Hepatic stellate cell (primary cell): ENCODE results near the gene C4orf50.

Source experiments
- DNase-seq: peaks from one replicate; pipeline ENCODE4 v3.0.0; 2011; ENCODE audit warnings: low spot score

C4orf50 gene

GRCh38 chr4:5942947-5943346, 75.3 kb downstream of the C4orf50 start:
- DNase-seq: no peak

- DNase-seq: no peak
Observed at GRCh38 chr4:5941601-5942000, 76.6 kb downstream of the C4orf50 start.

GRCh38 chr4:5940470-5941203, 77.6 kb downstream of the C4orf50 start:
- DNase-seq: no peak

DNA sequence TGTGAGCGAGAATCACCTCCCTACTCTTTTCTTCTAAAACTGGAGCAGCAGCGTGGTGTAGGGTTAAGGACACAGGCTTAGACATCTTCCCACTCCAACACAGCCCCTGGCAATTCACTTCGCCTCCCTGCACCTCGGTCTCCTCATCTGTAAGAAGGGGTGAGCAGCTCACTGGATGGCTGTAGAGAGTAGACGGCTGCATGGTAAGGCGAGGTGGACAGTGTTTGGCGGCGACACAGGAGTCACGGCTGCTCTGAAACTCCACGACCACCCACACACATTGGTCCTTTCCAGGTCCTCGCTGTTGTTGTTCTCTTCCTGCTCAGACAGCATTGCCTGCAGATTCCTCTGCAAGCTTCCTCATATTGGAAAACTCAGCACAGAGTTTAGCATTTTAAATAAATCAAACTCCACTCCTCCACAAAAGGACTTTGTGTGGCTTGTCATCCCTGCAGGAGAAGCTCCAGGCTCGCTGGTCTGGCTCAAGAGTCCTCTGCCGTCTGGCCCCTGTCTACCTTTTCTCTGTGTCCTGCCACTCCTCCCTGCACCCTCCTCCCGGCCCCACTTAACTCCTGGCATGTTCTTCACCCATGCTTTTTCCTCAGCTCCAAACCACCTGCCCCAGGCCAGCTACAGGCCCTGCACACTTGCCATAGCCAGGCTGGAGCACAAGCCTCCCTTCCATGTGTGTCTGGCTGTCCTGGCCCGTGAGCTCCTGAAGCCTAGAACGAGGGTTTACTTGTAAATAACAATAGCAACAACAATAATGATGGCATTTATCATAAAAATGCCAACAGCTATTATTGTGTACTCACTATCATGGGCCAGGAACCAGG, 84.0 kb downstream of the C4orf50 start:
- DNase-seq: no peak

DNA sequence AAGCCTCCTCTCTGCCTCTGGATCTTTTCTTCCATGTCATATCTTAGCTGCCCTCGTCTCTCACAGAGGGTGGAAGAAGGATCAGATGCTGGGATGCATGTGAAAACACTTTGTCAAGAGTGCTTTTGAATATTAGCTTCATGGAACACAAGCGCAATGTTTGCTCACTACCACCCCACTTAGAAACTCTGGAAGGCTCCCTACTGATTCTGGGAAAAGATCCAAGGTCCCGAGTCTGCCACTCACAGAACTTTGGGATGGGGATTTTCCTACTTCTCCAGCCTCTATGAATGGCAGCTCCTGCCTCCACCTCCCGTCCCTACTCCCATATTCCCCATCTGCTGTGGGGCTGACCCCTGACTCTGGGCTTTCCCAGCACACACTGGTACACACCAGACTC, 85.1 kb downstream of the C4orf50 start:
- no peak for DNase-seq

GRCh38 chr4:5932035-5932568, 86.1 kb downstream of the C4orf50 start:
- no peak for DNase-seq

DNA sequence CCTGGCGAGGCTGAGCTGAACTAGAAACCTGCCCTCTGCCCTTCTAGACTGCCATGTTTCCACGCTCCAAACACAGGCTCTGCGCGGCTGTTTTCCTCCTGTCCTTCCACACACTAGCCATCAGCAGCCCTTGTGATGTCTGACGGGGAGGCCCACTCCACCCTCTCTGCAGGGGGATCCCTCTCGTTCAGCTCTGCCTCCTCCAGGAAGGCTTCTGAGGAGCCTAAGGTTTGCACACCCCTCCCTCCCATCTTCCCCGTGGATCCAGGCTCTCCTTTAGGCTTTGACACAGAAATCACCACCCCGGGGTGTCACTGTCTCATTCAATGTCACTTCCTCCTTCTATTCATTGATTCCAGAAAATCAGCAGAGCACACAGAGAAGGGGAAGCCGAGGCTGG, 86.7 kb downstream of the C4orf50 start:
- DNase-seq: no peak

DNA sequence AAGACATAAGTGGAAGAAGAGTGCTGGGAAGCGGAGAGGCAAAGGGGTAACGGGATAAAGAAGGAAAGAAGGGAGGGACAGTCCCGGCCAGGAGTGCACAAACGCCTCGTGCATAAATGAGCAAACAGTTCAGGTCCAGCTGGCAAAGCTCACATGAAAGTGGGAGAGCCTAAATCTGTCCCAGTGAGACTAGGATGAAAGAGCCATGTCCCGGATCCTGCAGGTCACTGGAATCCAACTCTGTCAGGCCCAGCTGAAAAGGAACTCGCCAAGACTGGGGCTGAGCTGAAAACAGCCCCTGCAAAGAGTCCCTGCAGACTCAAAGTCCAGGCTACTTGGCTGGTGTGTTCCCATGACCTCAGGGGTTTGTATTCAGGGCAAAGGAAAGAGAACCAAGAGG, 87.4 kb downstream of the C4orf50 start:
- DNase-seq: no peak

GRCh38 chr4:5930456-5930855, 87.8 kb downstream of the C4orf50 start:
- DNase-seq: no peak

DNA sequence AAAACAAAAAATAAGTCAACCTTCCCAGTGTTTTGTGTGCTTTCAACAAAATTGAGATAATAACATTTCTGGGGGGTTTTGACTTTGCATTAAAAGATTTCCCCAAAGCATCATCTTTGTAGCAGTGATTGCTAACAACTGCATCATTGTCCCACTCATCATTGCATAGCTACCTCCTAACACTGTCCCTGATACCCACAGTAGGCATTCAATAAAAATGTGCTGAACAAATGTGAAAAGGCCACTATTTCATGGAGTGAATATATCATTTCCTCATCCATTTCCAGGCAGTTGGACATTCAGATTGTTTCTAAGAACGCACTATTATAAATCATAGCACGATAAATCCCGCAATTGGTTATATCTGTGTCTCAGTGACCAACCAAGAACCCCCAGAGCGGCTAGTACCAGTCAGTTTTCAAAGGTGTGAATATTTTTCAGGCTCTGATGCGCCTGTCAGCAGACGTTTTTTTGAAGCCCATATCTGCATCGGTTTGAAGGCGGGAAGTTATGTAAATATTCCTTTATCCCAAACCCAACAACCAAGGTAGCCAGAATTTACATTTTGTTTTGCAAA, 89.3 kb downstream of the C4orf50 start:
- DNase-seq: no peak

DNA sequence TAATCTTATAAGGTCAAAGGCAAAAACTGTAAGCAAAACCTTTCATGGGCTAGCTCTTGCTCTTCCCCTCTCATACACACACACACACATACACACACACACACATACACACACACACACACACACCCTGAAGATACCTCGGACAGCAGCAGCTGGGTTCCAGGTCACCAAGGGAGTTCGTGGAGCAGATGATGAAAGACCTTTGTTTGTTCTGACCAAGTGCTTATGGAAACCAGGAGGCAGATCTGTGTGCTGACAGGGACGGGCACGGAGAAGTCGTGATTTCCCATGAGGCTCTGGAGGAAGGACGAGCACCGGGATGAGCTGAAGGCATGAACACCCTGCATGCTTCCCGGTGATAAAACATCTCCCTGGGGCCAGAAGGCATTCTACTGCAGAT, 90.0 kb downstream of the C4orf50 start:
- DNase-seq: no peak

DNA sequence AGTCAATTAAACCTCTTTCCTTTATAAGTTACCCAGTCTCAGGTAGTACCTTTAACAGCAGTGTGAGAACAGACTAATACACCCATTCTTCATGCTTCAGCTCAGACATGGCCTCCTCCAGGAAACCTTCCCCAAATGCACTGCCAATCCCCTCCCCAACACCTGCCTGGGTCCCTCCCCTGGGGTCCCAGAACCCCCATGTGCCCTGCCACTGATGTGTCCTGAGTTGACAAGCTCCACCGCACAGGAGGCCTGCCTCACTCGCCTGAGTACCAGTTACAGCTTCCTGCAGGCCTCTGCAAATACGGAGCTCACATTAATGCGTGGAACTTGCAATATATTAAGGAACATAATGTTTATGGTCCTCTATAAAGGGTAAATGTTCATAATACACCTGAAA, 90.5 kb downstream of the C4orf50 start:
- no peak for DNase-seq

DNA sequence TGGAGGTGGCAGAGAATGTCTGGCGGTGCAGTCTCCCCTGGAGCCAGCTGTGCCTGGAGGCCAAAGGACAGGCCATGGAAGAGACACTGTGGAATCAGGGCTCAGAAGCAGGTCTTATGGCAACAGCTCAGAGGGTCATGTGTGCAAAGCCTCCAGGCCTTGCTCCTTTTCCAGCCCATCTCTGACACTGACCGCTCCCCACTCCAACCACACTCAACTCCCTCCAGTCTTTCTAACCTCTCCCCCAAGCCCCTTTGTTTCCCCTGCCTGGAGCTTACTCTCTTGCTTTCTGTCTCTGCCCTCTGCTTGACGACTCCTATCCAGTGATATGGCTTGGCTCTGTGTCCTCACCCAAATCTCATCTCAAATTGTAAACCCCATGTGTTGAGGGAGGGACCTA, 91.1 kb downstream of the C4orf50 start:
- no peak for DNase-seq

- no peak for DNase-seq
Observed at GRCh38 chr4:5926598-5926997, 91.6 kb downstream of the C4orf50 start.

DNA sequence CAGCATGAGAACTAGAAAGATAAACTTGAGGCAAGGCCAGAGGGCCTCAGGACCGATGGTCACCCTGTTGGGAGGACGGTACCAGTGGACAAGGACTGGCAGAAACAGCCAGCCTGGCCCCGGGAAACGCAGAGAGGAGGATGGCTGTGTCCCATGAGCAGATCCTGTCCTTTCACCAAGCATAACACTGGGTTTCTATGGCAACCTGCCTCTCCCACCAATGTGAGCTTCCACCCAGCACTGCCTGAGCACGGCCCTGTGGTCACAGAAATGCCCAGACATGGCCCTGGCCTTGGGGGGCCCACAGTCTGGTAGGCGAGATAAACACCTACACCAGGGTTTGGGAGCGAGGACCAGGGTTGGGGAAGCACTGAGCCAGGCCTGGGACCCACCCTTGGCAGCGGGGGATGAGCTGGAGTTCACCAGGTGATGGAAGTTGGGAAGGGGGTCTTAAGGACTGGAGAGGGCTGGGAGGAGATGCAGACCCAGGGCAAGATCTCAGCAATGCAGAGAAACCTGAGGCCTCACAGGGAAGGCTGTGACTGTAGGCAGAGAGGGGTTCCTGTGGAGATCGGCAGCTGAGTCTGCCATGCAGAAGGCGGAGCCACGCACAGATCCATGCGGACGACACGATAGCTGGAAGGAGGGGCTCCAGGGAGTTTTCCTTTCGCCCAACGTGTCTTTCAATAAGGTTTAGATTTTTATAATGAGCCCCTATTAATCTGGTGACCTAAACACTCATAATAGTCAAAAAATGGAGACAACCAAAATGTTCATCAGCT, 92.6 kb downstream of the C4orf50 start:
- no peak for DNase-seq

GRCh38 chr4:5924461-5925125, 93.6 kb downstream of the C4orf50 start:
- DNase-seq: no peak

- DNase-seq: no peak
Observed at GRCh38 chr4:5923376-5923775, 94.9 kb downstream of the C4orf50 start.

DNA sequence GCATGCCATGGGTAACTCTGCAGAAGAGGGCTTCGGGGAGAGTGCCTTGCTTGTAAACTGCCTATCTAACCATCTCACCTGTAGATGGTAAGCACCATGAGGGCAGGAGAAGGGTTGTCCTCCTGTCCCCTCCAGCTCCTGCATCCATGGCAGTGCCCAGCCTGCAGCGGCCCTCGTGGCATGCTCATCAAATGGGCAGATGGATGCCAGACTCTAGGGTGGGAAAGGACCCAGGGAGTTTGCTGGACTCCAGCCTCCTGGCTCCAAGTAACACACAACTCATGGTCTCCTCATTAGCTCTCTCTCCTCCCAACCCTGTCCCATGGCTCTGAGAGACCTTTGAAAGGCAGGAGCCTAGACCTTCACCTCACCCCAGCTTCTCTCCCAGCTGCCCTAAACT, 95.7 kb downstream of the C4orf50 start:
- DNase-seq: no peak

- no peak for DNase-seq
Observed at GRCh38 chr4:5921981-5922380, 96.2 kb downstream of the C4orf50 start.

DNA sequence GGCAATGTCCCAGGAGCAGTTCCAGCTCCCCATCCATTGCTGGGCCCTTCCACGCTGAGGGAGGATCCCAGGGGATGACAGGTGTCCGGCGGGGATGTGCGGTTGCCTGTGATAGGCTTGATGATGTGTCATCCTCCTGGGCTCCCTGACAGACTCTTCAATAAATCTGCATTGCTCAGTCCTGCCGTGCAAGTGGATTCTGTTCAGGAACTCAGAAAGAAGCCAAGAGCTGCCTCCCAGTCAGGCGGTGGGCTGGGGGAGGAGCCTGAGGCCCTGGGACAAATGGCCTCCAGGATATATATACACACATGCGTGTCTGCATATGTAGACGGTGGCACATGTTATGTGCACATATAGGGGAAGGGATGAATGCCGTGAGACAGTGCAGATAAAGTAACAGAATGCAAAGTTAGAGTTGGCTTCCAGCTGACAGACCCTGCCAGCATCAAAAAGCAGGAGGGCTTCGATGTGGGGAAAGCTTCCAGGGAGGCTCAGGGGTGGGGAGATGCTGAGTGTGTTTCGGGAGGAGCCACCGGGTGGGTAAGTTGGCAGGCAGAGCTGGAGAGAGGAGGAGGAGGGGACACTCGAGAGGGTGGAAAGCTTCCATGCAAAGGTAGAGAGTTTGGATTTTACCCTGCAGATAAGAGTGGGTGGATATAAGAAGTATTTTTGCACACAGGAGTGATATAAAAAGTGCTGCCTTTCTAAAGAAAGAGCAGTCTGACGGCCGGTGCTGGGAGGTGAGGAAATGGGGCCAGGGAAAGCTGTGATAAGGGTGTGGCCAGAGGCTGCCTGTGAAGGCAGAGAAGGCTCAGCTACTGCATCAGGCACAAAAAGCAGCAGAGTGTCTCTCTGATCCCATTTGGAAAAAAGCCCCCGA, 96.9 kb downstream of the C4orf50 start:
- no peak for DNase-seq

GRCh38 chr4:5919571-5919970, 98.7 kb downstream of the C4orf50 start:
- no peak for DNase-seq
